Psoas muscle (tissue), 8 donors: ENCODE results near the gene BANK1. TPM values are rescaled to one million over a fixed set of nuclear protein-coding genes. Genes with fewer than 3 reads are reported as not detected.

ENCODE experiments used
- ATAC-seq, 4 donors: fragments of 200-7000 bp; cut with Tn5 transposase; one replicate each; pipeline ENCODE4 v1.9.1; 2020; ENCODE audit warnings: moderate library complexity in 3 of 4, mild to moderate bottlenecking in 2 of 4
- DNase-seq, 2 donors: peaks; one replicate each; pipeline ENCODE4 v3.0.0-alpha.2; 2020
- H3K27ac ChIP-seq: fragments of 200-600 bp; one replicate; pipeline ENCODE4 v1.8.0; 2022
- H3K27me3 ChIP-seq, 3 donors: fragments of 200-600 bp in 1 of 3; one replicate each; pipeline versions ENCODE4 v1.6.1 to v1.8.0; 2013 to 2022; ENCODE audit warnings: low read length in 2 of 3, mild to moderate bottlenecking in 2 of 3, moderate library complexity in 1 of 3; ENCODE audit not compliant: insufficient read depth in 3 of 3
- H3K36me3 ChIP-seq, 2 donors: fragments of 200-600 bp in 1 of 2; one replicate each; pipeline versions ENCODE4 v1.6.1 to v1.8.0; 2013 to 2022; ENCODE audit warnings: low read depth in 1 of 2, mild to moderate bottlenecking in 1 of 2, moderate library complexity in 1 of 2; ENCODE audit not compliant: insufficient read depth in 1 of 2
- H3K4me1 ChIP-seq: fragments of 200-600 bp; one replicate; pipeline ENCODE4 v1.8.0; 2022
- H3K4me3 ChIP-seq: fragments of 200-600 bp; one replicate; pipeline ENCODE4 v1.8.0; 2022; ENCODE audit warnings: mild to moderate bottlenecking
- H3K9me3 ChIP-seq: fragments of 200-600 bp; one replicate; pipeline ENCODE4 v1.8.0; 2022
- WGBS, 3 donors: extraction: QIAGEN DNeasy Blood & Tissue Kit; methylation state at CpG; one replicate each; pipeline versions ENCODE4 v1.1.6 to v1.1.7; 2013; 5-methylcytosine and 5-hydroxymethylcytosine counted together
- intact Hi-C, 2 donors: fragments of 100-400 bp; cut with DNase I; formaldehyde crosslinking; loops; one replicate each; pipeline versions ENCODE4 v1.11.0 to v1.14.2; 2022
- polyA plus RNA-seq, 3 donors: library from polyadenylated mRNA; stranded (reverse); fragments of 200-250 nt; gene quantifications; one replicate each; pipeline ENCODE4 v1.2.3, GENCODE V29; 2013
- total RNA-seq, 4 donors: library from RNA; stranded (reverse); fragmentation: NEBNext Ultra II Directional in 2 of 4; extraction: Animal tissue kit (Norgen Biotek cat#: 25700) in 2 of 4; gene quantifications; one replicate each; pipeline versions ENCODE4 v1.2.1 to v1.2.4, GENCODE V29; 2021 to 2023
- TF ChIP-seq, protein P1 (sequence below): fragments of 200-600 bp; IDR thresholded peaks from one replicate; pipeline ENCODE4 v1.8.0; 2022; ENCODE audit warnings: antibody characterized with exemption
- donor health status: healthy with polysubstance abuse.
- donor health status: DM: no; HTN: no; CAD: no; lungs with moderate emphysema.
- donor health status: Bipolar disorder and iron deficiency.
- donor health status: healthy.
- donor health status: DM: yes; HTN: yes; CAD: no.
- donor health status: DM: no; HTN: no; CAD: no.
- donor health status: DM: no; HTN: no; CAD: no.
- donor health status: DM: yes; HTN: yes; CAD: no.

BANK1 gene
- total and polyA plus RNA-seq, 7 donors = 0.07 to 0.55 (median 0.17) TPM

DNA sequence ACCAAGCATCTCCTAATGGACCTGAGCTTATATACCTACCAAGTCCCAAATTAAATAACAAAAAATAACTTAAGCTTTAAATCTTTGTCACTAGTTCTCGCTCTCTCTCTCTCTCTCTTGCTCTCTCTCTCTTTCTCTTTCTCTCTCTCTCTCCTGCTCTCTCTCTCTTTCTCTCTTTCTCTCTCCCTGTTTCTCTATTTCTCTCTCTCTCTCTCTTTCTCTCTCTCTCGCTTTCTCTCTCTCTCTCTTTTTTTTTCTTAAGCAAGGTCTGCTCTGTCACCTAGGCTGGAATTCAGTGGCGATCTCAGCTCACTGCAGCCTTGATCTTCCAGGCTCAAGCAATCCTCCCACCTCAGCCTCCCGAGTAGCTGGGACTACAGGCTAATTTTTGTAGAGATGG lies 266.6 kb downstream of the BANK1 start:
- H3K27me3 ChIP-seq = no peaks in the 10 kb centered on the region
- intact Hi-C loops = no loop called here
- H3K4me1 ChIP-seq = no peaks in the 10 kb centered on the region
- no peaks in the 10 kb centered on the region for H3K36me3 ChIP-seq
- ATAC-seq (no peak), DNase-seq (no peak)
- no peak overlapping the region for H3K4me3 ChIP-seq
- WGBS, 3 donors = 93 to 97% (median 97%) methylated on average over 4 of the region's 4 CpGs
- TF ChIP-seq, protein P1, sequence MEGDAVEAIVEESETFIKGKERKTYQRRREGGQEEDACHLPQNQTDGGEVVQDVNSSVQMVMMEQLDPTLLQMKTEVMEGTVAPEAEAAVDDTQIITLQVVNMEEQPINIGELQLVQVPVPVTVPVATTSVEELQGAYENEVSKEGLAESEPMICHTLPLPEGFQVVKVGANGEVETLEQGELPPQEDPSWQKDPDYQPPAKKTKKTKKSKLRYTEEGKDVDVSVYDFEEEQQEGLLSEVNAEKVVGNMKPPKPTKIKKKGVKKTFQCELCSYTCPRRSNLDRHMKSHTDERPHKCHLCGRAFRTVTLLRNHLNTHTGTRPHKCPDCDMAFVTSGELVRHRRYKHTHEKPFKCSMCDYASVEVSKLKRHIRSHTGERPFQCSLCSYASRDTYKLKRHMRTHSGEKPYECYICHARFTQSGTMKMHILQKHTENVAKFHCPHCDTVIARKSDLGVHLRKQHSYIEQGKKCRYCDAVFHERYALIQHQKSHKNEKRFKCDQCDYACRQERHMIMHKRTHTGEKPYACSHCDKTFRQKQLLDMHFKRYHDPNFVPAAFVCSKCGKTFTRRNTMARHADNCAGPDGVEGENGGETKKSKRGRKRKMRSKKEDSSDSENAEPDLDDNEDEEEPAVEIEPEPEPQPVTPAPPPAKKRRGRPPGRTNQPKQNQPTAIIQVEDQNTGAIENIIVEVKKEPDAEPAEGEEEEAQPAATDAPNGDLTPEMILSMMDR = no peak
- H3K27ac ChIP-seq = no peak overlapping the region
- H3K9me3 ChIP-seq = no peaks in the 10 kb centered on the region

DNA sequence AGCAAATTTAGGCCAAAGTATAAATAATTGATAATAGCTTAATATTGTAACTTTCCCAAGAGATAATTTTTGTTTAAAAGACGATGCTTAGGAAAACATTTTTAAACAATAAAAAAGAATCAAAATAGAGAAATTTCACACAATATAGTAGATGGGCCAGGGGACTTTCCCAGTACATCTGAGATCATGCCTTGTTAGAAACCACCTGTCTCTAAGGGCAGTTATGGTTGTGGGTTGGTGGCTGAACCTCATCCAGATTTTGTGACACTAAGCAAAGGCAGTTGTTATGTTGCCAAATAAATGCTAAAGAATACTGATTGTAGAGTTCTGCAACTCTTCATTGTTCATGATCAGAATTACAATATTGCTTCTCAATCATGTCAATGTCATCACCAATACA lies 270.6 kb downstream of the BANK1 start:
- H3K27ac ChIP-seq = no peak overlapping the region
- H3K9me3 ChIP-seq = no peaks in the 10 kb centered on the region
- ATAC-seq (no peak), DNase-seq (no peak)
- H3K4me3 ChIP-seq = no peak overlapping the region
- 36 to 48% (median 37%) methylated on average over 1 of the region's 1 CpG for WGBS, 3 donors
- TF ChIP-seq, protein P1 = no peak
- no peaks in the 10 kb centered on the region for H3K4me1 ChIP-seq
- H3K27me3 ChIP-seq = no peaks in the 10 kb centered on the region
- intact Hi-C loops = no loop called here
- no peaks in the 10 kb centered on the region for H3K36me3 ChIP-seq

DNA sequence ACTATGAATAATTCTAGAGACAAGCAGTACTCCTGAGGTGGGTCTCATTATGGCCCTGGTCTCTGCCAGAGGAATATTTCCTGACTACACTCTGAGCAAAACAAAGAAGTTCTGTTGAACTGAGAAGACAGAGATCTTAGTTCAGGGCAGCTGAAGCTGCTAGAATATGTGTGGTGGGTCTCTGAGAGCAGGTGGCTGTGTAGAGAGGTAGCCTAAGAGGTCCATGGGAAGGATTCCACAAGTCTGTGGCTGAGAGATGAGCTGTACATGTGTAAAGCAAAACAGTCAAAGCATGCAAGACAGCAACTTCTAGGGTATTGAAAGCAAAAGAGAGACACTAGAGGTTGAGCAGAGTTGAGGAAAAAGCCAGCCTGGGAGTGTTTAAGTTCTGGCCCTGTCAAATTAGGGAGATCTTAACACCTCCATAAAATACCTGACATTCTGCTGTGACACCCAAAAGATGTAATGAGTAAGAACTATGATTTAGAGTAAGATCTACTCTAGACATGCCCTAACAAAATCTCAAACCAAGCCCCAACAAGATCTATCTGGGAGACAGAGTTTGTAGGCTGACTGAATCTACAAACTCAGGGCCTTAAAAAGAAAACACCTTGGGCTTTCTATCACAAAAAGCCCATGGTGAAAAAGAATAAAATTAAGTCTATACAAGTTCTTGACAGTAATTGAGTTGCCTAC lies 274.4 kb downstream of the BANK1 start:
- H3K9me3 ChIP-seq = no peaks in the 10 kb centered on the region
- no peak for ATAC-seq
- no peak for DNase-seq
- no peaks in the 10 kb centered on the region for H3K4me1 ChIP-seq
- H3K27ac ChIP-seq = no peak overlapping the region
- H3K4me3 ChIP-seq = no peak overlapping the region
- intact Hi-C loops = no loop called here
- TF ChIP-seq, protein P1 = no peak
- no peaks in the 10 kb centered on the region for H3K36me3 ChIP-seq
- H3K27me3 ChIP-seq = no peaks in the 10 kb centered on the region

DNA sequence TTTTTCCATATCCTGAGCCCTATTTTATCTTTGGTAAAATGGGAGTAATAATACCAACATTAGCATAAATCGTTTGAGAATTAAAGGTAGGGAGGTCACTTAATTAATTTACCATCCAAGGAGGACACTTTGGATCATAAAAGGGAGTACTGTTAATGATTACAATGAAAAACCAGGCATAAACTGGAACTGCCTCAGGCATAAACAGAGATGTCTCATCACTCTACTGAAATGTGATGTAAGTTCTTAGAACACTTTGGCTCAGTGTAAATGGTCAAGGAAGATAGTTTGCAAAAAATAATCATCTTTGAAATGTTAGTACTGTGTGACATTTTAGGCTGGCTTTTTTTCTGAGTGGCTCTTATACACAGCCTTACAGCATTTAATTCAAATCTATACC lies 286.1 kb downstream of the BANK1 start:
- no peak for ATAC-seq
- TF ChIP-seq, protein P1 = no peak
- no peak overlapping the region for H3K4me3 ChIP-seq
- no peak for DNase-seq
- no peaks in the 10 kb centered on the region for H3K27me3 ChIP-seq
- H3K27ac ChIP-seq = no peak overlapping the region
- H3K36me3 ChIP-seq = no peaks in the 10 kb centered on the region
- intact Hi-C loops = no loop called here
- WGBS, 3 donors = 69 to 77% (median 74%) methylated on average over 1 of the region's 1 CpG
- no peaks in the 10 kb centered on the region for H3K4me1 ChIP-seq
- no peaks in the 10 kb centered on the region for H3K9me3 ChIP-seq

DNA sequence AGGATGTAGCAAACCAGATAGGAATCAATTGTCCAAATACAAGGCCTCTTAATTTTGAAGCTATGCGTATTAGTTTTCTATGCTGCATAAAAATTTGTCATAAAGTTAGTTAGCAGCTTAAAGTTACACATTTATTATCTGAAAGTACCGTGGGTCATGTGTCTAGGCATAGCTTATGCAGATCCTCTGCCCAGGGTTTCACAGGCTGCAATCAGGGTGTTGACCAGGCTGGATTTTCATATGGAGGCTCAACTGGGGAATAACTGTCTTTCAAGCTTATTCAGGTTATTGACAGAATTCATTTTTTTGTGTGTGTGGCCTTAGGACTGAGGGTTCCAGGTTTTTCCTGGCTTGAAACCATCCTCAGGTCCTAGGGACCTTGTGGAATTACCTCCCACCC lies 289.7 kb downstream of the BANK1 start:
- no peak overlapping the region for H3K4me3 ChIP-seq
- DNase-seq (no peak), ATAC-seq (no peak)
- no peak overlapping the region for H3K27ac ChIP-seq
- H3K4me1 ChIP-seq = no peaks in the 10 kb centered on the region
- H3K9me3 ChIP-seq = no peaks in the 10 kb centered on the region
- intact Hi-C loops = no loop called here
- no peaks in the 10 kb centered on the region for H3K36me3 ChIP-seq
- TF ChIP-seq, protein P1 = no peak
- WGBS, 3 donors = 84 to 88% (median 84%) methylated on average over 2 of the region's 2 CpGs
- no peaks in the 10 kb centered on the region for H3K27me3 ChIP-seq
